Measurements from ENCODE around the gene RIMBP3B.
"Not testable (repeated sequence)": the region's sequence is repeated elsewhere in the genome, so short reads cannot be mapped to it uniquely, and the experiment has no call there.

GRCh38 chr22:21407139-21407538 lies 23.6 kb downstream of the RIMBP3B start:
- TF ChIP-seq POLR2A, CTCF (IDR thresholded peaks at IDR 0.05): not testable (repeated sequence)
